KG1 (cell line): Measurements from ENCODE around the gene ADI1.
"Not testable (repeated sequence)": the region's sequence is repeated elsewhere in the genome, so short reads cannot be mapped to it uniquely, and the experiment has no call there.

Experiments used
- DNase-seq: peaks from one replicate; lab custom pipeline; 2025; lab: John Stamatoyannopoulos, UW

Gene ADI1

GRCh38 chr2:3493615-3494007, 25.7 kb downstream of the ADI1 start:
- DNase-seq: no peak

DNA sequence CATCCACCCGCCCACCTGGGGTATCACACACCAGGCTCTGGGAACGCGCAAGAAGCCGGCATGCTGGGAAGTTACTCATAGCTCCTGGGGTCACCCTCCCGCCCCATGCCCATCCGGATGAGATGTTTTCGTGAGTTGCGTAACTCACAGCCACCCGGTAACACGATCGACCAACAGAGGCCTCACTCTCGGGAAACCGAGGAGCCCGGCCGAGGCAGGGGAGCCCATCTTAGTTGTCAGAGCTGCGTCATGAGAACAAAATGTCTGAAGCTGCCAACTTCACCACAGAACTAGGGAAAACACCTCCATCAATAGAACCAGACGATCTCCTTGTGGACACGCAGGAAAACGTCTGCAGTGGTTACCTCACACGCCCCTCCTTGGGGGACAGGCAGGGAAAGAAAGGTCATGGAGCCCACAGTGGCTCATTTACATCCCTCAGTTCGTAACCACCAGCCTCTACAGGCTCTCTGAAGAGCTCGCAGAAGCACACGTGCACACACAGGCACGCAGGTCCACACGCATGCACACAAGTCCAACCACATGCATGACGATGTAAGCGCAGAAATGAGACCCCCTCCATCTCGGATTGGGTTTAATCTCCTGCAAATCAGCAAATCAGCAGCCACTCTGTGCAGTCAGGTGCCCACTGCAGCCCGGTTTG, 26.2 kb downstream of the ADI1 start:
- no peak for DNase-seq

DNA sequence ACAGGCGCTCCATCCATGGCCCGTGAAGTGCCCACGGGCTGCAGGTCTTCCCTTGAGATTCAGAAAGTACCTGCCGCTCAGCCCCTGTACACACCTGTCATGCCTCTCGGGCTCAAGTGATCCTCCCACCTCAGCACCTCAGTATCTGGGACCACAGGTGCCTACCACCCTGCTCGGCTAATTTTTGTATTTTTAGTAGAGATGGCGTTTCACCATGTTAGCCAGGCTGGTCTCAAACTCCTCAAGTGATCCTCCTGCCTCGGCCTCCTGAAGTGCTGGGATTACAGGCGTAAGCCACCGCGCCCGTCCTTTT, 26.9 kb downstream of the ADI1 start:
- not testable (repeated sequence) for DNase-seq

DNA sequence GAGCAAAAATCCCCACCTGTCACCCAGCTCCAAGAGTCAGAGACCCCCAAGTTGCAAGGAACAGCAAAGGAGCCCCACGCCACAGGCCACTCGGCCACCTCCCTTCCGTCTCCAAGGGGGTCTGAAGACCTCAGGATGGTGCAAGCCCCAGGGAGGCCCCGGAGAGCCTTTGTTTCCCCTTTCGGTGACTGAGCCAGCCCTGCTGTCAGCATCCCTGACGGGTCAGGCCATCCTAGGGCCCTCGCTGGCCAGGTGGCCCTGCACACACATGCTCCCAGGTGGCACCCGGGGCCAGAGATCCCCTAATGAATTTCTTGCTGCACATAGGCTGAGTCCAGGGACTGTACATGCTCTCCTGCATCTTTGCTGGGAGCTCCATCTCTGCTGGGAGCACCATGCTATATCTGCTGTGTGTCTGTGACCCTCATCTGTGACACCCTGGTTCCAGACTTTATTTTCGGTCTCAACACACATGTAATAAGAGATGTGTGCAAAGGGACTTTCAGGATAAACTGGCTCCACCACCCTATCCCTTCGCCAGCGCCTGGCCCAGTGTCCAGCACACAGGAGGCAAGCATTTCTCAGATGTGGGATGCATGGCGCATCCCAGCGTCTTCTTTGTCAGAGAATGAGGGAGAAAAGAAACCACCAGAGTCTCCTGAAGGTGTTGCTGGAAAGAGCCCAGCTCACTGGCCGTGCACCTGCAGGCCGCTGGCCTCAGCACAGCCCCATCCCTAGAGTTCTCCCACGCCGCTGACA, 27.4 kb downstream of the ADI1 start:
- no peak for DNase-seq

- no peak for DNase-seq
These were observed 28.0 kb downstream of the ADI1 start for GRCh38 chr2:3491306-3491705.

- no peak for DNase-seq
These were observed 28.9 kb downstream of the ADI1 start for GRCh38 chr2:3490191-3491170.

- no peak for DNase-seq
These were observed 29.6 kb downstream of the ADI1 start for GRCh38 chr2:3489764-3490115.

GRCh38 chr2:3488855-3489763, 30.2 kb downstream of the ADI1 start:
- no peak for DNase-seq

GRCh38 chr2:3488061-3488531, 31.2 kb downstream of the ADI1 start:
- DNase-seq: no peak

DNA sequence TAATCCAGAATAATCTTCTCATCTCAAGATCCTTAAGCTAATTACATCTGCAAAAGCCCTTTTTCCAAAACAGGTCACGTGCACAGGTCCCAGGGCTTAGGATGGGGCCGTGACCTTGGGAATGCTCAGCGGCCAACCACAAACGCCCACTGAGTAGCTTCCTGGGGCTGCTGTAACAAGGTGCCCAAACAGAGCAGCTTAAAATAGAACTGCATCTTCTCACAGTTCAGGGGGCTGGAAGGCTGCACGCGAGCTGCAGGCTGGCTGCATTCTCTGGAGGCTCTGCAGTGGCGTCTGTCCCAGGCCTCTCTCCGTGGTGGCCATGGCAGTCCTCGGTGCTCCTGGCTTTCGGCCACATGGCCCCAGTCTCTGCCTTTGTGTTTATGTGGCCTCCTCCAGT, 31.9 kb downstream of the ADI1 start:
- DNase-seq: no peak

DNA sequence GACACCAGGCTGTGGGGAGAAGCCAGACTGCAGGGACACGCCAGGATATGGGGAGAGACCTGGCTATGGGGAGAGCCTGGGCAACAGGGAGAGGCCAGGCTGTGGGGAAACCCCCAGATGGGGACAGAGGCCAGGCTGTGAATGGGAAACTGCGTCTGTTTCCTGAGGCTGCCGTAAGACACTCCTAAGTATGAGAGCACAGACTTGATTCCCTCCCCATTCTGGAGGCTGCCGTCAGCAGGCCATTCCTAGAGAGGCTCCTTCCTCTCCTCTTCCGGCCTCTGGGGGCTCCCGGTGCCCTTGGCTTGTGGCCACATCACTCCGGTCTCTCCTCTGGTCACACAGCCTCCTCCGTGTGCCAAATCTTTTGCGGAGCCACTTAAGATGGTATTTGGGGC, 32.3 kb downstream of the ADI1 start:
- DNase-seq: no peak

- no peak for DNase-seq
These were observed 33.0 kb downstream of the ADI1 start for GRCh38 chr2:3486047-3487027.

DNA sequence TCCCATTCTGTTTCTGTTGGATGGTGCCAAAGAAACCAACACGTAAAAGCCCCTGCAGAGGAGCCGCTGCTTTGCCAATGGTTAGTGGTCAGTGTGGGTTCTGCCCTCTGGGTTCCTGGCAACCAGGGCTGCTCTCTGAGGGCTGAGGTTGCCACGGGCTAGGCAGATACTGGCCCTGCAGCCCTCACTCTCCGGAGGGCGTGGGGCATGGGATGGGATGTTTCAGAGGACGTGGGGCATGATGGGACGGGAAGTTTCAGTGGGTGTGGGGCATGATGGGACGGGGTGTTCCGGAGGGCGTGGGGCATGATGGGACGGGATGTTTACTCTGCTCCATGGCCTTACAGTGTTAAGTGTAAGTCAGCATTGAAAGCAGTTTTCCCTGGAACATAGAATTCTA, 34.2 kb downstream of the ADI1 start:
- no peak for DNase-seq

GRCh38 chr2:3483986-3484960, 35.1 kb downstream of the ADI1 start:
- DNase-seq: no peak

DNA sequence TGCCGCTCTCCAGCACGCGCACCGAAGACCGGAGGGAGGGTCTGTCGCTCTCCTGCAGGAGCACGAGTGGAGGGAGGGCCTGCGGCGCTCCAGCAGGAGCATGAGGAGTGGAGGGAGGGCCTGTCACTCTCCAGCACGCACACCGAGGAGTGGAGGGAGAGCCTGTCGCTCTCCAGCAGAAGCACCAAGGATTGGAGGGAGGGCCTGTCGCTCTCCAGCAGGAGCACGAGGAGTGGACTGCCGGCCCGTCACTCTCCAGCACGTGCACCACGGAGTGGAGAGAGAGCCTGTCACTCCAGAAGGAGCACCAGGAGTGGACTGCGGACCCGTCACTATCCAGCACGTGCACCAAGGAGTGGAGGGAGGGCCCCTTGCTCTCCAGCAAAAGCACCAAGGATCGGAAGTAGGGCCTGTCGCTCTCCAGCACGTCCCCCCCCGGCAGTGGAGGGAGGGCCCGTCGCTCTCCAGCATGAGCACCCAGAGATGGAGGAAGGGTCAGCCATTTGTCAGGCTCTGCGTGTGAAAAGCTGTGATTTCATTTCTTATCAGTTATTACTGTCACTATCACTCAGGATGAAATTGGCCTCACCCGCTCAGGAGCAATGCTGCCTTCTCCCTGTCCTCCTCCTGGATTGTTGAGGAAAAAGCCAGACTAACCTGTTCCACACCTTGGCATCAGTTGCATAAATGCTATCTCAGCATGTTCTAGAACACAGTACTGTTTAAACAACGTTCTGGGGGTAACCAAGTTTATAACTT, 35.9 kb downstream of the ADI1 start:
- DNase-seq: no peak

GRCh38 chr2:3482363-3482821, 36.9 kb downstream of the ADI1 start:
- no peak for DNase-seq

DNA sequence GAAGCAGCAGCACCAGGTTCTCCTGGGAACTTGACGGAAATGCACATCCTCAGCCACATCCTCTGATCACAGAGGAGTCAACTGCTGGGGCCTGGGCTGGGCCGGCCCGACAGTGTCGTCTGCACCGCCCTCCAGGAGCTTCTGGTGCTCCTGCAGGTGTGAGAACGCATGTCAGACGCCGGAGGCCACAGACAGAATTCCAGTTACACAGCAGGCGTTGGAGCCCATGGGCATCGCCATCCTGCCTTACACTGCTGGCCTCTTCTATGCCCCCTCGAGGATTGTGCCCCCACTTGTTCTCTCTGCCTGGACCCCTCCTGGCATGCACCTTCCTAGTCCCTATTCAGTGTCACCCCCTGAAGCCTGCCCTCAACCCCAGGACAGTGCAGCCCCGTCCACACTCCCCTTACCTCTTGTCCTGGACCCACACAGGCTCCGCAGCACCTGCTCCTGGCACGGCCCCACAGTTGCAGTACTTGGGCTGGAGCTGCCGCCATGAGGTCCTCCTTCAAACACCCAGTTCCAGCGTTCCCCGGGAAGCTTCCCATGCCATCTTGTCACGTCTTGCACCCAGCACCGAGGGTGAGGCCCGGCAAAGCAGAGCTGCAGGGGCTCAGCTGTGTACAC, 37.5 kb downstream of the ADI1 start:
- no peak for DNase-seq

GRCh38 chr2:3481011-3481400, 38.3 kb downstream of the ADI1 start:
- no peak for DNase-seq
